ENCODE data around the gene ASIC2. TPM values are rescaled to one million over a fixed set of nuclear protein-coding genes. Genes with fewer than 3 reads are reported as not detected.
A peak's percentile ranks its signal among the peaks of the same experiment; 100 is the strongest.

ASIC2 gene
- total and polyA plus RNA-seq, 2 experiments from 2014 or later: 0.52 to 2.8 TPM

- TF ChIP-seq, protein P1, sequence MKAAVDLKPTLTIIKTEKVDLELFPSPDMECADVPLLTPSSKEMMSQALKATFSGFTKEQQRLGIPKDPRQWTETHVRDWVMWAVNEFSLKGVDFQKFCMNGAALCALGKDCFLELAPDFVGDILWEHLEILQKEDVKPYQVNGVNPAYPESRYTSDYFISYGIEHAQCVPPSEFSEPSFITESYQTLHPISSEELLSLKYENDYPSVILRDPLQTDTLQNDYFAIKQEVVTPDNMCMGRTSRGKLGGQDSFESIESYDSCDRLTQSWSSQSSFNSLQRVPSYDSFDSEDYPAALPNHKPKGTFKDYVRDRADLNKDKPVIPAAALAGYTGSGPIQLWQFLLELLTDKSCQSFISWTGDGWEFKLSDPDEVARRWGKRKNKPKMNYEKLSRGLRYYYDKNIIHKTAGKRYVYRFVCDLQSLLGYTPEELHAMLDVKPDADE (IDR thresholded peaks at IDR 0.05): no peak
- TF ChIP-seq REST (IDR thresholded peaks at IDR 0.05; ENCODE audit: unreplicated experiment): no peak
- TF ChIP-seq NANOG (IDR thresholded peaks at IDR 0.05; ENCODE audit: borderline replicate concordance): no peak
- no peak for TF ChIP-seq EZH2phosphoT487 (IDR thresholded peaks at IDR 0.05; ENCODE audit: unreplicated experiment)
- no peak for TF ChIP-seq STAT1 (IDR thresholded peaks at IDR 0.05; ENCODE audit: unreplicated experiment)
- no peak for TF ChIP-seq ZNF114 (CRISPR knock-in tag; IDR thresholded peaks at IDR 0.05)
- no peak for TF ChIP-seq JUNB (IDR thresholded peaks at IDR 0.05; ENCODE audit: unreplicated experiment)
Observed at GRCh38 chr17:33290253-33290652, 2.8 kb downstream of the ASIC2 start (continued).

DNA sequence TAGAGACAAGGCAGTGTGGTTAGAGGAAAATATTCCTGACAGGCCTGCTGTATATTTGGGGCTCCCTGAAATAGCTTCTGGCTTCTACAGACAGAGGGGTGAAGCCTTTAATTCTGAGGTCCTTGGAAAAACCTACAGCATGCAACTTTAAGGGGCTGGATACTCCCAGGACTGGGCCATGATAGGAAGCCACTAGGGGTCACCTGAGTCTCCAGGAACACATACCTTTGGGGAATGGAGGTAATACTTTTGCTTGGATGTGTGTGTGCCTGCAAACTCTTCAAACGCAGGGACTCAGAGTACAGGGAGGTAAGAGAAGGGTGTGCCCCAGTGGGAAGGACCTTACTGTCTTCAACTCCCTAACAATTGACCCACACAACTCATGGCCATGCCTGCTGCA lies 4.1 kb downstream of the ASIC2 start:
- no peaks in the 10 kb centered on the region; the same call in 2 of the 3 replicates for H3K36me3 Mint-ChIP-seq (ENCODE audit: low read depth)
- no peak overlapping the region for H3K4me3 ChIP-seq
- H3K27me3 Mint-ChIP-seq (ENCODE audit: insufficient read depth, low read depth, poor library complexity): peaks cover 40% of the 10 kb centered on the region
- H2AFZ ChIP-seq: no peak overlapping the region
- H3K9me2 ChIP-seq (ENCODE audit: insufficient read depth): no peaks in the 10 kb centered on the region
- H3K36me3 ChIP-seq (ENCODE audit: insufficient read depth): no peaks in the 10 kb centered on the region
- H3F3A ChIP-seq (replicated peaks; ENCODE audit: low read depth): no peaks in the 10 kb centered on the region
- peaks cover 4% of the 10 kb centered on the region; the same call in 2 of the 3 replicates for H3K9me3 Mint-ChIP-seq
- peaks cover 49% of the 10 kb centered on the region for H3K27me3 ChIP-seq (ENCODE audit: insufficient read depth)
- no peak overlapping the region for H3K4me3 Mint-ChIP-seq
- ATAC-seq (peak; percentile 4; the same call in 1 of the 3 replicates), DNase-seq (ENCODE audit: low spot score) (peak; percentile 53)
- H3K79me2 ChIP-seq (replicated peaks; ENCODE audit: insufficient read depth): no peaks in the 10 kb centered on the region
- no peak overlapping the region for H3K27ac Mint-ChIP-seq
- H3K4me1 Mint-ChIP-seq: peaks cover 6% of the 10 kb centered on the region
- no peaks in the 10 kb centered on the region; the same call in 1 of the 2 replicates for H4K20me1 ChIP-seq (replicated peaks; ENCODE audit: insufficient read depth)
- TF ChIP-seq, protein P2, sequence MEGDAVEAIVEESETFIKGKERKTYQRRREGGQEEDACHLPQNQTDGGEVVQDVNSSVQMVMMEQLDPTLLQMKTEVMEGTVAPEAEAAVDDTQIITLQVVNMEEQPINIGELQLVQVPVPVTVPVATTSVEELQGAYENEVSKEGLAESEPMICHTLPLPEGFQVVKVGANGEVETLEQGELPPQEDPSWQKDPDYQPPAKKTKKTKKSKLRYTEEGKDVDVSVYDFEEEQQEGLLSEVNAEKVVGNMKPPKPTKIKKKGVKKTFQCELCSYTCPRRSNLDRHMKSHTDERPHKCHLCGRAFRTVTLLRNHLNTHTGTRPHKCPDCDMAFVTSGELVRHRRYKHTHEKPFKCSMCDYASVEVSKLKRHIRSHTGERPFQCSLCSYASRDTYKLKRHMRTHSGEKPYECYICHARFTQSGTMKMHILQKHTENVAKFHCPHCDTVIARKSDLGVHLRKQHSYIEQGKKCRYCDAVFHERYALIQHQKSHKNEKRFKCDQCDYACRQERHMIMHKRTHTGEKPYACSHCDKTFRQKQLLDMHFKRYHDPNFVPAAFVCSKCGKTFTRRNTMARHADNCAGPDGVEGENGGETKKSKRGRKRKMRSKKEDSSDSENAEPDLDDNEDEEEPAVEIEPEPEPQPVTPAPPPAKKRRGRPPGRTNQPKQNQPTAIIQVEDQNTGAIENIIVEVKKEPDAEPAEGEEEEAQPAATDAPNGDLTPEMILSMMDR (conservative IDR thresholded peaks at IDR 0.05; ENCODE audit: low read depth in 2 of 2): peak; percentile 47 to 65
- TF ChIP-seq NANOG (IDR thresholded peaks at IDR 0.05; ENCODE audit: borderline replicate concordance) (no peak), STAT1 (IDR thresholded peaks at IDR 0.05; ENCODE audit: unreplicated experiment) (no peak), EZH2phosphoT487 (IDR thresholded peaks at IDR 0.05; ENCODE audit: unreplicated experiment) (no peak), REST (IDR thresholded peaks at IDR 0.05; ENCODE audit: unreplicated experiment) (no peak), EZH2 (IDR thresholded peaks at IDR 0.05; ENCODE audit: low read depth, unreplicated experiment) (no peak)
- H3K4me2 ChIP-seq: no peak overlapping the region
- no peak overlapping the region for H3K27ac ChIP-seq (ENCODE audit: low read depth)
- no peaks in the 10 kb centered on the region for H3K4me1 ChIP-seq (ENCODE audit: insufficient read depth)
